C4-2B (cell line): Measurements from ENCODE around the gene PTPRD.

Source experiments
- CTCF ChIP-seq: fragments of 450-650 bp; conservative IDR thresholded peaks from 2 replicates; pipeline ENCODE4 v1.5.1; 2017; ENCODE audit warnings: mild to moderate bottlenecking
- ZFX ChIP-seq: fragments of 450-650 bp; IDR thresholded peaks from 2 replicates; pipeline ENCODE4 v1.6.1; 2017

- no peak for TF ChIP-seq CTCF
- TF ChIP-seq ZFX = no peak
These were observed 2283.1 kb downstream of the PTPRD start for GRCh38 chr9:8329561-8330283.
